Measurements from ENCODE around the gene SLC36A2.

- TF ChIP-seq CTCF (IDR thresholded peaks at IDR 0.05), result no peak
- no peak for TF ChIP-seq POLR2A (IDR thresholded peaks at IDR 0.05)
Measured at GRCh38 chr5:151295138-151295537, 52.2 kb downstream of the SLC36A2 start.
